Stimulated activated CD8-positive, alpha-beta memory T cell treated with anti-CD3 and anti-CD28 coated beads, Interleukin-15, amount 100 ng/mL, for 48 hours (primary cell): Measurements from ENCODE around the gene NBPF19.
"Not testable (repeated sequence)": the region's sequence is repeated elsewhere in the genome, so short reads cannot be mapped to it uniquely, and the experiment has no call there.

Source experiments
- DNase-seq, 2 donors: peaks; one replicate each; pipeline ENCODE4 v3.0.0-alpha.2; 2020; ENCODE audit warnings: low read depth in 2 of 2

The NBPF19 gene

DNA sequence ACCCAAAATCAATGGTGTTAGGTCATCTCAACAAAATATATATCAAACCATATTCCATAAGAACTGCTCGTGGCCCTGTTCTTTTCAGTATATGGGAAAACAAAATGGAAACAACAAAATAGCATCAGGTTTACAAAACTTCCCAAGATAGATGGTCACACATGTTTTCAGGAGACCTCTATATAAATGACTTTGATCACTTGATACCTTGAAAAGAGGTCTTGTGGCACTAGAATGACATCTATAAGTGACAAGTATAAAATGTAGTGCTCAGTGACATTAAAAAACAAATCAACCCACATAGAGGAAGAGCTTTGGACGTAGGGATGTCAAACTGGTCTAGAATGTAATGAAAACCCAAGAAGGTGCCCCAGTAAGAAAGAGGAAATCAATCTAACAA, at the start of gene NBPF19:
Gene NBPF19, plus strand, starts transcription at position 301 of the 400 bp plus-strand sequence. CDS start 888 bp downstream, outside the sequence.
- DNase-seq = not testable (repeated sequence)

DNA sequence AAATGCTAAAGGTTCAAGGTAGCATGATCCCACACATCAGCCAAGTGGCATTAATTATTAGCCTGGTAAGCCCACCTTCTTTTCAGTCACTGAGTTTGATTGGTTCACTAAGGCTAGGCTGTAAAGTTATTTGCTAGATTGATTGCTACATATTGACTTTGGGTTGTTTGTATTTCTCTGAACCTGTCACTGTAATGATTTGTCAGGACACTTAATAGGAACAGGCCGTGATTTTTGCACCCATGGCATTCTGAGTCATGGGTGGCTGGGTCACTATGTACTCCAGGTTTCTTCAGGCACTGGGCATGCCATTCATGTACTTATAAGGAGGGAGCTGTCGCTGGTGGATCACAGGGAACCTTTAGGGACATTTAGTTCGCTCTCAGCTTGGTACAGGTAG, 46.5 kb upstream of the NBPF19 start:
- DNase-seq = not testable (repeated sequence)

DNA sequence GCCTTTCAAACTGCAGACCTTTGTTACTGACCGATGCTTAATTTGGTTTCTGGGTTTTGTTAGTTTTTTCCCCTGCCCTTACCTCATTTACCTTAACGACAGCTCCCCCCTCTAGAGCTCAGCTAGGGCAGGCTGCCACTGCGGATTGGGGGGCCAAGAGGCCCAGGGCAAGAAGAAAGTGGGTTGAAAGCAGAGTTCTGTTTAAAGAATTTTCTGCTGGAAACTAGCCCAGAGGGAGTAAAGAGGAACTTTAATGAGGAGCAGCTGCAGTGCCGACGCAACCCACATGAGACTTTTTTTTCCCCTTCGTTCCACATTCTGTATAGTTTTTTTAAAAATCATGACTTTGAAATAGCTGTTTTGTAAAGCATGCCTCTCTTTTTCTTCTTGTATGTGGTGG, 29.4 kb upstream of the NBPF19 start:
- DNase-seq = not testable (repeated sequence)

GRCh38 chr1:149452196-149452595, 22.6 kb upstream of the NBPF19 start:
- DNase-seq = not testable (repeated sequence)

DNA sequence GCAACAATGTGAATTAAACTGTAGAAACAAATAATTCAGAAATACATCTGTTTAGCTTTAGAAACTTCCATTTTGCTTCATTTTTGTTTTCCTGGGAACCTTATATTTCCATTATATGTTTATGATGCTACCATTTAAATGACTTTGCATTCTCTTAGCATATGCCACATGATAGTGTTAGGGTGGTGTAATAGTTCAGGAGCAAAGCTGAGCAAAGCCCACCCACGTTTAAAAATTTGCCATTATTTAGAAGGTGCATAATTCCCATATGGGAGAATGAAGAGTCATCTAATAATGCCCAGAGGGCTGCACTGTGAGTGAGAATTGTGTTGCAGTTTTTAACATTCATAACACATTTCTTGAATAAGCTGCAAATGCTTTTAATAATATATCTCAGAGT, 22.2 kb upstream of the NBPF19 start:
- DNase-seq = not testable (repeated sequence)

DNA sequence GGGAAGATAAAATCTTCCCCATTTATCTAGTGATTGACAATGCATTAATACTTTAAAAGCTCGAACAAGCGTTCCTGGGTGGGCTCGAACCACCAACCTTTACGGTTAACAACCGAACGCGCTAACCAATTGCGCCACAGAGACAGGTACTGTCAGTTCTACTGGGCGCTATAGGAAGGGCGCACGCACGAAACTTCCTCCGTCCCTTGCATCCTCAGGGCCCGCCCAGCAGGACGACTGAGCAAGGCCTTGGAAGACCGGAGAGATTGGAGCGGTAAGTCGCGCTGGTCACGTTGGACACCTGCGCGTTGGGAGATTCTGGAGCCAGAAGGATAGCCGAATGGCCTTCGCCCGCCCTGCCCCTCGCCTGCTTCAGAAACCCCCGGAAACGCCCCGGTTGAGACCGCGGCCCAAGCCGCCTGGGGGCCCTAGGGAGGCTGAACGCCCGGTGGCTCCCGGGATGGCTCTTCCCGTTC, 83.5 kb downstream of the NBPF19 start:
- peak; percentile 18 to 44 for DNase-seq

DNA sequence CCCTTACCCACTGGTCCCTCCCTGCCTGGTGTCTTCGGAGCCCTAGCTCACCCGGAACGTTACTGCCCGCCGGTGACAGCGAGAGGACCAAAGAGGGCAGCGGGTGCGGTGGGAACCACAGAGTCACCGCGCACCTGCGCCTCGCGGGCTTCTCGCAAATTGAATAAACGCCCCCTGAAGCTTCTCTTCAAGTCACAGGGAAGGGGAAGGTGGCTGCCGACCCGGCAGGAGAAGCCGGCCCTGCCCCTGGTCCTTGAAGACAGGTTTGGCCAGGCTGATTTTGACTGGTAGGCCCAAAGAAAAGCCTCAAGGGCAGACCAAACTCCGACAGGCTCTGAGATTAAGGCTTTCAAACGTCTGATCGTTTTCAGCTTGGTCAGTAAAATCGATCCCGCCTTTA, 87.0 kb downstream of the NBPF19 start:
- DNase-seq = not testable (repeated sequence)

- not testable (repeated sequence) for DNase-seq
These were observed 90.6 kb downstream of the NBPF19 start for GRCh38 chr1:149565485-149565884.

GRCh38 chr1:149572763-149573162, 97.9 kb downstream of the NBPF19 start:
- DNase-seq = not testable (repeated sequence)

DNA sequence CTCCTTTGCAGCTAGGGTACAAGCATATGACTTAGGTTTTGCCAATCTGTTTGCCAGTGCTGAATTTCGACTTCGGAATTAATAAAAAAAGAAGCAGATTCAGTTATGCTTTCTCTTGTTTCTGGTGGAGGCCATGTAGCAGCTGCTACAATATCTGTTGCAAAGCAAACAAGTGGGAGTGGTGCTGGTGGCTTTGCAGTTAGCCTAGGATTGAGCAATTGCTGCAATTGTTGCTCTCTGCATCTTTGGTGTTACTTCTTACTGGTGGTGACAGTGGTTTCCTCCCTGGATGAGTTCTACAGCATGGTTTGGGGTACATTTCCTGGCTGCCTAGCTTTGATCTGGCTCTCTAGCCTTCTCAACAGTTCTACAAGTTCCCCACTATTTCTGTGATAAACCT, 110.7 kb downstream of the NBPF19 start:
- not testable (repeated sequence) for DNase-seq
